Activated naive CD8-positive, alpha-beta T cell treated with anti-CD3 and anti-CD28 coated beads, Interleukin-2, amount 10 ng/mL, durations not matched to agents 7 days and 5 days (primary cell): ENCODE measurements around the gene GCC1. TPM values are rescaled to one million over a fixed set of nuclear protein-coding genes. Genes with fewer than 3 reads are reported as not detected.
A peak's percentile ranks its signal among the peaks of the same experiment; 100 is the strongest.
"Not testable (repeated sequence)": the region's sequence is repeated elsewhere in the genome, so short reads cannot be mapped to it uniquely, and the experiment has no call there.

Source experiments
- ATAC-seq: fragments of 150-1000 bp; cut with Tn5 transposase; one replicate; pipeline ENCODE4 v1.10.0; 2021; ENCODE audit warnings: low read depth, moderate library complexity
- POLR2A ChIA-PET: fragments of 350-600 bp; sonication (Branson Sonifier 250); formaldehyde crosslinking; loops from one replicate; lab custom pipeline; 2021; ENCODE audit warnings: antibody characterized with exemption; lab: Charles Lee
- DNase-seq: peaks from one replicate; pipeline ENCODE4 v3.0.0; 2021
- H3K27ac Mint-ChIP-seq: one replicate; pipeline ENCODE4 v1.8.0; 2022; ENCODE audit warnings: mild to moderate bottlenecking, mixed read lengths
- H3K27me3 Mint-ChIP-seq: one replicate; pipeline ENCODE4 v1.8.0; 2022; ENCODE audit warnings: mild to moderate bottlenecking, moderate library complexity, mixed read lengths
- H3K36me3 Mint-ChIP-seq: one replicate; pipeline ENCODE4 v1.8.0; 2021; ENCODE audit warnings: mild to moderate bottlenecking, mixed read lengths
- H3K4me1 Mint-ChIP-seq: one replicate; pipeline ENCODE4 v1.8.0; 2021; ENCODE audit warnings: mixed read lengths
- H3K4me3 Mint-ChIP-seq: one replicate; pipeline ENCODE4 v1.8.0; 2022; ENCODE audit warnings: mild to moderate bottlenecking, moderate library complexity, mixed read lengths
- H3K9me3 Mint-ChIP-seq: one replicate; pipeline ENCODE4 v1.8.0; 2021; ENCODE audit warnings: mixed read lengths
- total RNA-seq, 2 experiments: library from RNA; stranded (reverse); gene quantifications; one replicate each; pipeline ENCODE4 v1.2.3, GENCODE V29; 2021

The GCC1 gene
- total RNA-seq, 2 experiments from 2014 or later = 21.8 to 23.1 TPM

DNA sequence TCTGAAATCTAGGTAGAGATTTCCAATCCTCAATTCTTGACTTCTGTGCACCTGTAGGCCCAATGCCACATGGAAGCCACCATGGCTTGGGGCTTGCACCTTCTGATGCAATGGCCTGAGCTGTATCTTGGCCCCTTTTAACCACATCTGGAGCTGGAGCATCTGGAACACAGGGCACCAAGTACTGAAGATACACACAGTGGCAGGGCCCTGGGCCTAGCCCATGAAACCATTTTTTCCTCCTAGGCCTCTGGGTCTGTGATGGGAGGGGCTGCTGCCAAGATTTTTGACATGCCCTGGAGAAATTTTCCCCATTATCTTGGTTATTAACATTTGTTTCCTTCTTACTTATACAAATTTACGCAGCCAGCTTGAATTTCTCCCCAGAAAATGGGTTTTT lies 39.1 kb downstream of the GCC1 start:
- DNase-seq = no peak
- Mint-ChIP-seq H3K27me3 (no peaks in the 10 kb centered on the region), H3K9me3 (peaks cover 2% of the 10 kb centered on the region), H3K4me1 (no peaks in the 10 kb centered on the region), H3K4me3 (no peak overlapping the region), H3K27ac (no peak overlapping the region), H3K36me3 (no peaks in the 10 kb centered on the region)
- no peak for ATAC-seq
- POLR2A ChIA-PET = no interaction called here

- peaks cover 23% of the 10 kb centered on the region for H3K27me3 Mint-ChIP-seq
- H3K4me1 Mint-ChIP-seq = peaks cover 4% of the 10 kb centered on the region
- H3K27ac Mint-ChIP-seq = no peak overlapping the region
- DNase-seq = no peak
- no peaks in the 10 kb centered on the region for H3K36me3 Mint-ChIP-seq
- peaks cover 5% of the 10 kb centered on the region for H3K9me3 Mint-ChIP-seq
- H3K4me3 Mint-ChIP-seq = no peak overlapping the region
- no peak for ATAC-seq
- POLR2A ChIA-PET = no interaction called here
Measured at GRCh38 chr7:127541548-127541947, 43.8 kb downstream of the GCC1 start.

DNA sequence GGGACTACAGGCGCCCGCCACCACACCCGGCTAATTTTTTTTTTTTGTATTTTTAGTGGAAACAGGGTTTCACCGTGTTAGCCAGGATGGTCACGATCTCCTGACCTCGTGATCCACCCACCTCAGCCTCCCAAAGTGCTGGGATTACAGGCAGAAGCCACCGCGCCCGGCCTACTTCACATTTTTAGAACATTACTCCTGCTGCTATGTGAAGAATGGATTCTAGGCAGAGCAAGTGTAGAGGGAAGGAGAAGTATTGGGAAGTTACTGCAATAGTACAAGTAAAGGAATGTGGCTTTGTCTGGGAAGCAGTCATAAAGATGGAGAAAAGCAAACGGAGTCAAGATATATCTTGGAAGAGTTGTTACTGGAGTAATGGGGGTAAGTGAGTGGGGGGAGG lies 44.9 kb downstream of the GCC1 start:
- DNase-seq, H3K4me3 Mint-ChIP-seq, ATAC-seq, H3K9me3 Mint-ChIP-seq, POLR2A ChIA-PET, H3K4me1 Mint-ChIP-seq, H3K36me3 Mint-ChIP-seq, H3K27ac Mint-ChIP-seq: not testable (repeated sequence)
- peaks cover 33% of the 10 kb centered on the region for H3K27me3 Mint-ChIP-seq

GRCh38 chr7:127539116-127539515 lies 46.3 kb downstream of the GCC1 start:
- Mint-ChIP-seq H3K27ac (no peak overlapping the region), H3K36me3 (no peaks in the 10 kb centered on the region)

DNA sequence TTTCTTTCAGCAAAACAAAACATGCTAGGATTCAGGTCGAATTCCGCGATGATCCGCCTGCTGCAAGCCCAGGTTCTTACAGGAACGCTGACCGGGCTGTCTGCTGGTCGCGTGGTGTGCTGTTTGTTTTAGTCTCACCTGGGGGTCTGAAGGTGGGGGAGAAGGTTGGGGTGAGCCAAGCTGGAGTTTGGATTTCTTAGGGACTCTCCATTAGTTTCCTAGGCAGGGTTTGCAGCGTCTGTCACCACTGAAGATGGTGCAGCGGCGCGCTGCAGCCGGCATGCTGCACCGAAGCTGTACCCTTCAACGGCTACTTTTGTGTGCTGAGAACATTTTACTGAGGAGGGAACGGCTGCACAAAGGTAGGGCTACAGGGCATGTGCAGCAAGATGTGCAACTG lies 48.7 kb downstream of the GCC1 start:
- Mint-ChIP-seq H3K27ac (no peak overlapping the region), H3K36me3 (no peaks in the 10 kb centered on the region), H3K4me3 (peak overlapping the region; percentile 30), H3K27me3 (peaks cover 41% of the 10 kb centered on the region), H3K4me1 (peaks cover 5% of the 10 kb centered on the region), H3K9me3 (peaks cover 3% of the 10 kb centered on the region)
- no peak for ATAC-seq
- POLR2A ChIA-PET = no interaction called here
- DNase-seq = no peak

More at GRCh38 chr7:127539116-127539515, 46.3 kb downstream of the GCC1 start:
- POLR2A ChIA-PET = no interaction called here
- DNase-seq (no peak), ATAC-seq (no peak)
- Mint-ChIP-seq H3K9me3 (peaks cover 3% of the 10 kb centered on the region), H3K27me3 (peaks cover 37% of the 10 kb centered on the region), H3K4me1 (peaks cover 5% of the 10 kb centered on the region), H3K4me3 (no peak overlapping the region)

DNA sequence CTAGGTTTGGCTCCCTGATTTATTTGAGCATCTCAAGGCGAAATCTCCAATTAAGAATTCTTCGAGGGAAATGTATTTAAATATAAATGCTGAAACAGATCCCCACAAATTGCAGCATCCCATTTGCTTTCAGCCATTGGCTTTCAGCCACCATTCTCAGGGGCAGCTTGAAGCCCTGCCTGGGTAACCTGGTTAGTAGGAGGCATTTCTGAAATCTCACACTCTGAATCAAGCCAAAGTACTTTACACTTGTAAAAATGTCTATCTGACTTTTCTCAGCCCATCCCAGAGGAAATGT lies 49.1 kb downstream of the GCC1 start:
- H3K36me3 Mint-ChIP-seq = no peaks in the 10 kb centered on the region
- H3K27me3 Mint-ChIP-seq = peaks cover 41% of the 10 kb centered on the region
- H3K4me3 Mint-ChIP-seq = no peak overlapping the region
- DNase-seq (no peak), ATAC-seq (no peak)
- H3K27ac Mint-ChIP-seq = no peak overlapping the region
- H3K9me3 Mint-ChIP-seq = peaks cover 3% of the 10 kb centered on the region
- POLR2A ChIA-PET = no interaction called here
- H3K4me1 Mint-ChIP-seq = peaks cover 5% of the 10 kb centered on the region

- POLR2A ChIA-PET = no interaction called here
- peaks cover 3% of the 10 kb centered on the region for H3K9me3 Mint-ChIP-seq
- no peak overlapping the region for H3K4me3 Mint-ChIP-seq
- no peaks in the 10 kb centered on the region for H3K36me3 Mint-ChIP-seq
- no peak for DNase-seq
- peaks cover 5% of the 10 kb centered on the region for H3K4me1 Mint-ChIP-seq
- H3K27me3 Mint-ChIP-seq = peaks cover 39% of the 10 kb centered on the region
- ATAC-seq = no peak
- no peak overlapping the region for H3K27ac Mint-ChIP-seq
Measured at GRCh38 chr7:127535546-127536393, 49.6 kb downstream of the GCC1 start.

DNA sequence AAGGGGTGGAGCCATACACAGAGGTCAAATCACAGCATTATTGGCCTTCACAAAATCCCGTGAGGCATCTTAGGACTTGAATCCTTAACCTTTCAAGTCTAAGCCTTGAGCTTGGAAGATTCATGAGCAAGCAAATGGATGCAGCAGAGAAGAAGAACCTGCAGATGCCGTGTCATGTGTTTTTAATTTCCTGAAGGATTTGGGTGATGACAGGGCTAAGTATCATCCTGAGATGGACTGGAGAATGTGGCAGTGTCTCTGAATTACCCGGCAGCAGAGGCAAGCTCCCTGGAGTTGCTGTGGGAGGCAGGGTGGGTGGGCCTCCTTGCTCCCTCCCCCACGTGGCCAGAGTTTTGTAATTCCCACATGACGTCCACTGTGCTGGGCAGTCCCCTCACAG lies 50.8 kb downstream of the GCC1 start:
- no peaks in the 10 kb centered on the region for H3K36me3 Mint-ChIP-seq
- no peaks in the 10 kb centered on the region for H3K9me3 Mint-ChIP-seq
- H3K4me3 Mint-ChIP-seq = no peak overlapping the region

GRCh38 chr7:127532736-127533135 lies 52.7 kb downstream of the GCC1 start:
- POLR2A ChIA-PET = no interaction called here
- ATAC-seq = no peak
- peaks cover 5% of the 10 kb centered on the region for H3K4me1 Mint-ChIP-seq

More for the DNA sequence above, 50.8 kb downstream of the GCC1 start:
- DNase-seq (no peak), ATAC-seq (no peak)
- Mint-ChIP-seq H3K4me1 (peaks cover 5% of the 10 kb centered on the region), H3K27me3 (peaks cover 36% of the 10 kb centered on the region), H3K27ac (no peak overlapping the region)
- POLR2A ChIA-PET = no interaction called here

DNA sequence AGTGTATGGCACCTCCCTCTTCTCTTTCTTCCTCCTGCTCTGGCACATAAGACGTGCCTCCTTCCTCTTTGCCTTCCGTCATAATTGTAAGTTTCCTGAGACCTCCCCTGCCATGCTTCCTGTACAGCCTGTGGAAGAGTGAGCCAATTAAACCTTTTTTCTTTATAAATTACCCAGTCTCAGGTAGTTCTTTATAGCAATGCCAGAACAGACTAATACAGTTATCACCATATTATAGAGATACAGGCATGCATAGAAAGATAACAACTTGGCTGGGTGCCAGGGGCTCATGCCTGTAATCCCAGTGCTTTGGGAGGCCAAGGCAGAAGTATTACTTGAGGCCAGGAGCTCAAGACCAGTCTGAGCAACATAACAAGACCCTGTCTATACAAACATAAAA lies 53.2 kb downstream of the GCC1 start:
- Mint-ChIP-seq H3K27me3 (peaks cover 37% of the 10 kb centered on the region), H3K4me1 (peaks cover 5% of the 10 kb centered on the region), H3K4me3 (no peak overlapping the region), H3K9me3 (peaks cover 2% of the 10 kb centered on the region), H3K27ac (no peak overlapping the region), H3K36me3 (no peaks in the 10 kb centered on the region)
- no peak for ATAC-seq
- no peak for DNase-seq
- POLR2A ChIA-PET = no interaction called here

More at GRCh38 chr7:127532736-127533135, 52.7 kb downstream of the GCC1 start:
- H3K27me3 Mint-ChIP-seq = peaks cover 37% of the 10 kb centered on the region
- H3K9me3 Mint-ChIP-seq = peaks cover 2% of the 10 kb centered on the region
- no peak overlapping the region for H3K27ac Mint-ChIP-seq
- no peak overlapping the region for H3K4me3 Mint-ChIP-seq
- no peaks in the 10 kb centered on the region for H3K36me3 Mint-ChIP-seq
- DNase-seq = no peak

Other genes with a start within 250 kb of the GCC1 start
- 10 to 100 TPM; 49.4 to 55.9 TPM for gene ZNF800, start 192.9 kb downstream of the GCC1 start, total RNA-seq
- 100 to 1,000 TPM; 114 TPM for gene ARF5, start 2.8 kb upstream of the GCC1 start, total RNA-seq
- 1 to 10 TPM; 2.0 to 2.9 TPM for gene FSCN3, start 8.1 kb upstream of the GCC1 start, total RNA-seq
- gene PAX4, start 32.5 kb upstream of the GCC1 start, total RNA-seq = not detected
- gene SND1, start 66.6 kb upstream of the GCC1 start, total RNA-seq = 100 to 1,000 TPM; 132 to 148 TPM